Stimulated activated CD4-positive, alpha-beta T cell treated with anti-CD3 and anti-CD28 coated beads, Interleukin-15, amount 100 ng/mL, for 1 hour (primary cell): ENCODE data around the gene SBNO1.
"Not testable (repeated sequence)": the region's sequence is repeated elsewhere in the genome, so short reads cannot be mapped to it uniquely, and the experiment has no call there.

ENCODE experiments used
- DNase-seq, 2 donors: peaks; one replicate each; pipeline ENCODE4 v3.0.0-alpha.2; 2020; ENCODE audit warnings: low read depth in 1 of 2, low spot score in 1 of 2

SBNO1 gene

DNA sequence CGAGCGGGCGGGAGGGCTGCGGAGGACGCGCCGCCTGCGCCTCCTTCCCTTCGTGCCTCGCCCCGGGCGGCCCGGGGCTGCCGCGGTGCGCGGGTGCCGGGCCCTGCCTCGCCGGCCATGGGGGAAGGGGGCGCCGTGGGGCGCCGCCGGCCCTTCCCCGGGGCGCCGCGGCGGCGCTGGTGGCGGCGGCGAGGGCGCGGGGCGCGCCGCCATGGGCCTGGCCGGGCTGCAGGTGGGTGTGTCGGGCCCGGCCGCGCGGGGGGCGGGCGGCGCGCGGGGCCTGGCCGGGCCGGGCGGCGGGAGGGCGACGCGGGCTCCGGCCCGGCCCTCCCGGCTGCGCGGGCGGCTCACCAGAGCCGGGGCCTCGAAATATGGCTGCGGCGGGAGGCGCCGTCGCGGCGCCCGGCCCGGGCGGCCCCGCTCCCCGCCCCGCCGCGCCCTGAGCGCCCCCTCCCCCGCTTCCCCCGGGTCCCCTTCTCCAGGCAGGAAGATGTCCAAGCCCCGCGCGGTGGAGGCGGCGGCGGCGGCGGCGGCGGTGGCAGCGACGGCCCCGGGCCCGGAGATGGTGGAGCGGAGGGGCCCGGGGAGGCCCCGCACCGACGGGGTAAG lies 24.4 kb upstream of the SBNO1 start:
- DNase-seq, result peak in 1 of 2 donors; percentile 6

GRCh38 chr12:123388177-123388950 lies 23.7 kb upstream of the SBNO1 start:
- DNase-seq, result peak; percentile 60 to 63

DNA sequence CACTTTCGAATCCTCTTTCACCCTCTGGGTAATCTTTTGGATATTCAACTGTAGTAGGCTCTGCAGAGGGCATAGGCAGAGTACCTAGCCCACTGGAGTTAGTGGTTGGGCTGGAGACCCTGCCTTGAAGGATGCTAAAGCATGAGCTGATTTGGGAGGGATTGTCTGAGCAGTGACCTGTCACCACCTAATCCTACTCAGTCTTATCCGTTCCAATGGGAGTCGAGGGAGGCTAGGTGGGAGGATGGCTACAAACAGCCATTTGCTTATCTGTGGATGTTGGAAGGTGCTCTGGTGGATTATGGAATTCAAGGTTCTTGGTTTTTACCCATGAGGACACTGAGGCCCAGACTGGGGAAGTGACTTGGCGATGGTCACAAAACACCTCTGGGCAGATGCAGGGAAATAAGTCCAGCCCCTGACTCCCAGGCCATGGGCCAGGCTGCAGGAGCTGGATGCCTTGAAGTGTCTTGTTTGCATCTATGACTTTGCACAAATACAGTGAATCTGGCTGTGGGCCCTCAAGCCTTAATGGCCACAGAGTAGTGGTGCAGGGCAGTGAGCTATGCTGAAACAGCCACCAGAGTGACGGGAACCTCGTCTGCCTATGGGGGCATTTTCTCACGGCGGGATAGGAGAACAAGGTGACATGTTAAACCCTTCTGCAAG lies 23.0 kb upstream of the SBNO1 start:
- no peak for DNase-seq

- not testable (repeated sequence) for DNase-seq
Observed at GRCh38 chr12:123385536-123385935, 20.9 kb upstream of the SBNO1 start.

DNA sequence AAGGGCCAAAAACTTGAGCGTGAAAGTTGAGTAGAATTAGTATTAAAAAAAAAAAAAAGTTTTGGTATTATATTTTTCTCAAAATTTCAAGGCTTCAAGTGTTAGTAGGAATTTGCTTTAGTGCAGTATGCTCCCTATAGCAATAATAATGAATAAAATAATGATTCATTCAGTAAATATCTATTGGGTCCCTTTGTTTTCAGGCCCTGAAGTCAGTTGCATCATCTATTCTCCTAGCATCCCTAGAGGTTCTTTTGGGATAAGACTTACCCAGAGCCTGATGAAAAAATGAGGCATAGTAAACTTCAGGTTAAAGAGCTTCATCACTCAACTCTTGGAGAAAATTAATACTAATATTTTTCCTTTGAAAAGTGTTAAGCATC lies 20.3 kb upstream of the SBNO1 start:
- DNase-seq, result no peak

DNA sequence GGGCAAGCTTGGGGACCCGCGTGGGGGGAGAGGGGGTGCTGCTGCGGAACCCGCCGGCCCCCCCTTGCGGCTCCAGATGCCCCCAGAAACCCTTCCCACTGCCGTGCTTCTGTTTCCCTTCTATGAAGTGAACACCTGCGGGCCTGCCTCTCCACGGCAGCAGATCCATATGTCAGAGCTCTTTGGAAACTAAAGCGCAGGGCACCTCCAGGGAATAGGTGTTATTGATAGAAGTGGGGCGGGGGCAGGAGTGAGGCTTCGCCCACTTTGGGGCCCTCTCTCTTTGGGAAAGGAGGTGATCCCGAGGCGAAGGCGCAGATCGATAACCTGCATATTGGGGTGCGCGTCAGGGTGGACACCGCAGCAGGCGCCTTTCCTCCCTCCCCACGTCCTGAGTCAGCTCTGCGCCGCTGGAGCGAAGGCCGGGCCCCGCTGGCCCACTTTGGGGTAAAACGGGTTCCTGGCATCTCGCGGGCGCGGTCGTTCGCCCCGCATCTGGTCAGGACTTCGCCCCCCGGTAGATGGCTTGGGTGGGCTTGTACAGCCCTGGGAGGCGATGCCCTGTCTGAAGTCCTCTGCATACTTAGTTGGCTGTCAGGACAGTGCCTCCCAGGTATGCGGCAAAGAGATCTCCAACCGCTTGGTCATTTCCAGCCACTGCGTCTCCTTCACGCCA lies 19.8 kb upstream of the SBNO1 start:
- no peak for DNase-seq

GRCh38 chr12:123382684-123383083 lies 18.0 kb upstream of the SBNO1 start:
- no peak for DNase-seq

DNA sequence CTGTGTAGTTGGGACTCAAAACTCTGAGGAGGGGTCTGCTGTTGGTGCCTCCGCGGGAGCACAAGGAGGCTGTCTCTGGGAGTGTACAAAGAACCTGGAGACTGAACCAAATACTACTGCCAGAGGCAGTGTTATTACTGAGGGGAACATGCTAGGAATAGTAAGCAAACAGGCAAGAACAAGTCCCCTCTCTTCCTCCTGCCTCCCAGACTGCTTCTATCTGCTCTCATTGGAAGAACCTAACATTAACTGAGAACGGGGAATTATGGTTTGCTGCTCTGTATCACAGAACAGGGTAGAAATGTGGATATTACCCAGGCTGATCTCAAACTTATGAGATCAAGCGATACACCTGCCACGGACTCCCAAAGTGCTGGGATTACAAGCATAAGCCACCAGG lies 14.7 kb upstream of the SBNO1 start:
- no peak for DNase-seq

GRCh38 chr12:123372415-123372814 lies 7.8 kb upstream of the SBNO1 start:
- not testable (repeated sequence) for DNase-seq

- not testable (repeated sequence) for DNase-seq
Observed at GRCh38 chr12:123371667-123372368, 7.2 kb upstream of the SBNO1 start.

DNA sequence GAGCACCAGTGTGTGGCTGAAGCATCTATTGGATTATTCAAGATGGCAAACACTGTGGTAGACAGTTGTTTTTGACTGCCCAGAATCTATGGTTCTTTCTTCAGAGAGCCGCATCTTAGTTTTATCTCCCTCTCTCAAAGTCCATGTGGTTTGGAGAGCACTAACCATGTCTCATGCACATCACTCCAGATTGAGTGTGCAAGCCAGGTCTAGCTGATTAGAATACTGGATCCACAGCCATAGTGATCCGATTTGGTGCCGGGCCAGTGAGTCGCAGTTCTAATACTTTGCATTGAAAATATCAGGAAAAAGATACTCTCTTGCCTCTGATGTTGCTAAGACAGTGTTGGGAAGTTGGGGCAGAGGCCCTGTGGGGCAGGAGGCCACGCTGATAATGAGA lies 4.6 kb upstream of the SBNO1 start:
- DNase-seq, result no peak

DNA sequence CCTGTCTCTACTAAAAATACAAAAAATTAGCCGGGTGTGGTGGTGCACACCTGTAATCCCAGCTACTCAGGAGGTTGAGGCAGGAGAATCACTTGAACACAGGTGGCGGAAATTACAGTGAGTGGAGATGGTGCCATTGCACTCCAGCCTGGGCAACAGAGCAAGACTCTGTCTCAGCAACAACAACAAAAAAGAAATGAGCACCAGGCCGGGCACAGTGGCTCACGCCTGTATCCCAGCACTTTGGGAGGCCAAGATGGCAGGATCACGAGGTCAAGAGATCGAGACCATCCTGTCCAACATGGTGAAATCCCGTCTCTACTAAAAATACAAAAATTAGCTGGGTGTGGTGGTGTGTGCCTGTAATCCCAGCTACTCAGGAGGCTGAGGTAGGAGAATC lies 3.8 kb upstream of the SBNO1 start:
- not testable (repeated sequence) for DNase-seq

GRCh38 chr12:123367511-123367910 lies 2.9 kb upstream of the SBNO1 start:
- no peak for DNase-seq

- peak; percentile 89 to 96 for DNase-seq
Observed at GRCh38 chr12:123365025-123365917, 624 bp upstream of the SBNO1 start.

GRCh38 chr12:123363740-123364531 lies 711 bp downstream of the SBNO1 start:
- peak in 1 of 2 donors; percentile 13 for DNase-seq

DNA sequence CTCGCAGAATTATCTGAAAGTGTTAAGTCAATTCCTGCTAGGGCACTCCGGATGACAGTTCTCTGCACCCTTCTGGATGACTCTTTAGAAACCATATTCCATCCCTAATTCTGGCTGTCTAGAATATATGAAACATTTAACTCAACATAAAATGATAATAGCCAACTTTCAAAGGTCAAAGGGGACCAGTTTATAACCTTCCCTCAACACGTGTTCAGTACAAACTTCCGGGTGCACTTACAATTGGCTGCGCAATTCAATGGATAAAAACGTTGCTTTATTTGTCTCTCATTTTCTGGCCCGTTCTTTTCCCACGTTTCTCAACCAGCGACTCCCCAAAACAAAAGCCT lies 1.3 kb downstream of the SBNO1 start:
- no peak for DNase-seq

- DNase-seq, result no peak
Observed at GRCh38 chr12:123358035-123358434, 6.6 kb downstream of the SBNO1 start.

- no peak for DNase-seq
Observed at GRCh38 chr12:123356159-123356670, 8.4 kb downstream of the SBNO1 start.

DNA sequence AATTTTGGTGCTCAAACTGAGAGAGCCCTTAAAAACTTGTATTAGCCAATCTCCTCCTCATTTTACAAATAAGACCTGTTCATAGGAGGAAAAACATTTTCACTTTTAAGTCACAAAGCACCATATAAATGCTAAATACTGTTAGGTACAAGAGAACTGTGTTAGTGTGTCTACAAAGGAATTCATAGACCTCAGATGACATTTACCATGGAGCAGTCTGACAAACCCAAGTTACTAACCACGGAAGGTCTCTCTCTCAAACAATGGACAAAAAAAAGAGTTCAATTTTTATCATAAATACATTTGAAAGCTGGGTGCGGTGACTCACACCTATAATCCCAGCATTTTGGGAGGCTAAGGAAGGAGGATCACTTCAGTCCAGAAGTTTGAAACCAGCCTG lies 10.0 kb downstream of the SBNO1 start:
- no peak for DNase-seq
